Measurements from ENCODE around the gene MMP28. TPM values are rescaled to one million over a fixed set of nuclear protein-coding genes. Genes with fewer than 3 reads are reported as not detected.

The MMP28 gene
- total RNA-seq, 6 experiments from 2014 or later, result 0.22 to 0.28 (median 0.25) TPM; not detected in 3

GRCh38 chr17:35791681-35792350 is 3.6 kb downstream of the MMP28 start:
- intact Hi-C loops (cut with DNase I), result no loop called here

GRCh38 chr17:35790841-35791240 is 4.6 kb downstream of the MMP28 start:
- no peak for DNase-seq
- H3K4me3 ChIP-seq, result no peak overlapping the region
- ATAC-seq, result no peak
- H3K36me3 ChIP-seq, result no peaks in the 10 kb centered on the region
- WGBS (ENCODE audit: insufficient coverage, low coverage, low lambda C conversion rate, missing lambda C conversion rate), result 79% methylated on average over 3 of the region's 3 CpGs
- peaks cover 0 to 9% (median 3%) of the 10 kb centered on the region in 4 donors for H3K4me1 ChIP-seq
- H3K27me3 ChIP-seq, result peaks cover 6 to 13% of the 10 kb centered on the region in 2 donors
- no peak overlapping the region for H3K27ac ChIP-seq
- H3K9me3 ChIP-seq, result no peaks in the 10 kb centered on the region
- no peak for TF ChIP-seq CTCF (IDR thresholded peaks at IDR 0.05)
- TF ChIP-seq POLR2A (IDR thresholded peaks at IDR 0.05), result no peak
- intact Hi-C loops (cut with DNase I), result no loop called here

More at GRCh38 chr17:35791681-35792350, 3.6 kb downstream of the MMP28 start:
- DNase-seq, result peak in 1 of 3 donors; percentile 14
- no peak overlapping the region for H3K4me3 ChIP-seq
- no peak for TF ChIP-seq CTCF (IDR thresholded peaks at IDR 0.05)
- TF ChIP-seq POLR2A (IDR thresholded peaks at IDR 0.05), result no peak
- H3K27ac ChIP-seq, result no peak overlapping the region
- WGBS (ENCODE audit: insufficient coverage, low coverage, low lambda C conversion rate, missing lambda C conversion rate), result 35% methylated on average over 4 of the region's 9 CpGs
- ATAC-seq, result no peak
- H3K4me1 ChIP-seq, result peaks cover 0 to 9% (median 3%) of the 10 kb centered on the region in 4 donors
- peaks cover 6 to 14% of the 10 kb centered on the region in 2 donors for H3K27me3 ChIP-seq
- no peaks in the 10 kb centered on the region for H3K36me3 ChIP-seq
- H3K9me3 ChIP-seq, result no peaks in the 10 kb centered on the region

GRCh38 chr17:35788477-35789368 is 6.7 kb downstream of the MMP28 start:
- Histone ChIP-seq H3K4me3 (no peak overlapping the region), H3K9me3 (no peaks in the 10 kb centered on the region), H3K27ac (no peak overlapping the region), H3K27me3 (peaks cover 0 to 4% of the 10 kb centered on the region in 2 donors), H3K36me3 (no peaks in the 10 kb centered on the region), H3K4me1 (peaks cover 0 to 7% (median 2%) of the 10 kb centered on the region in 4 donors)
- intact Hi-C loops (cut with DNase I), result no loop called here
- ATAC-seq (no peak), DNase-seq (peak in 1 of 3 donors; percentile 7)
- no CpG with 5 or more reads among the region's 2 CpGs for WGBS (ENCODE audit: insufficient coverage, low coverage, low lambda C conversion rate, missing lambda C conversion rate)
- TF ChIP-seq CTCF (IDR thresholded peaks at IDR 0.05) (no peak), POLR2A (IDR thresholded peaks at IDR 0.05) (no peak)

GRCh38 chr17:35786941-35787432 is 8.5 kb downstream of the MMP28 start:
- Histone ChIP-seq H3K4me3 (no peak overlapping the region), H3K27ac (no peak overlapping the region), H3K4me1 (peaks cover 0 to 13% (median 5%) of the 10 kb centered on the region in 4 donors), H3K36me3 (no peaks in the 10 kb centered on the region), H3K27me3 (no peaks in the 10 kb centered on the region), H3K9me3 (no peaks in the 10 kb centered on the region)
- ATAC-seq (no peak), DNase-seq (peak in 1 of 3 donors; percentile 13)
- 8% methylated on average over 2 of the region's 3 CpGs for WGBS (ENCODE audit: insufficient coverage, low coverage, low lambda C conversion rate, missing lambda C conversion rate)
- no peak for TF ChIP-seq CTCF (IDR thresholded peaks at IDR 0.05)
- no peak for TF ChIP-seq POLR2A (IDR thresholded peaks at IDR 0.05)
- intact Hi-C loops (cut with DNase I), result no loop called here
